K562 (cell line): ENCODE measurements around the gene GPT2. TPM values are rescaled to one million over a fixed set of nuclear protein-coding genes. Genes with fewer than 3 reads are reported as not detected.

Source experiments
- ARHGAP35 ChIP-seq: fragments of 450-650 bp; IDR thresholded peaks from 2 replicates; pipeline ENCODE4 v1.6.1; 2018; ENCODE audit not compliant: partially characterized antibody
- CSDE1 ChIP-seq, 2 experiments: fragments of 450-650 bp; IDR thresholded peaks; 2 replicates each; pipeline ENCODE4 v1.6.1; 2016; ENCODE audit warnings: mild to moderate bottlenecking in 1 of 2
- FOXA3 ChIP-seq, 2 experiments: fragments of 450-650 bp in 1 of 2; sonication (generic) in 1 of 2; formaldehyde crosslinking; IDR thresholded peaks in 1 of 2; conservative IDR thresholded peaks in 1 of 2; 2 replicates each; pipeline versions ENCODE4 v1.4.0 to v1.8.0; 2020 to 2022; ENCODE audit warnings: mild to moderate bottlenecking in 2 of 2, missing genetic modification reagents in 1 of 2
- IFI16 ChIP-seq: fragments of 250-450 bp; sonication (Bioruptor Pico); IDR thresholded peaks from 2 replicates; pipeline ENCODE4 v2.1.2; 2022; ENCODE audit warnings: mild to moderate bottlenecking, inconsistent platforms
- LEF1 ChIP-seq: fragments of 450-650 bp; IDR thresholded peaks from 2 replicates; pipeline ENCODE4 v1.6.1; 2016; ENCODE audit warnings: mild to moderate bottlenecking
- NCOA4 ChIP-seq: fragments of 450-650 bp; IDR thresholded peaks from 2 replicates; pipeline ENCODE4 v1.6.1; 2018; ENCODE audit warnings: mild to moderate bottlenecking; ENCODE audit not compliant: partially characterized antibody
- polyA plus RNA-seq, 8 experiments: library from polyadenylated mRNA; depleted of rRNA in 4 of 8; stranded (reverse) in 5 of 8; unstranded in 3 of 8; fragments of >200 nt; fragmentation: Nextera tagmentation in 2 of 8; fragmentation: Illumina TruSeq in 1 of 8; extraction: Ambion mirVana in 2 of 8; extraction: Trizol in 1 of 8; gene quantifications; 2 replicates each; pipeline versions ENCODE4 v1.2.1 to v1.2.3, GENCODE V29; 2011 to 2014; ENCODE audit warnings: inconsistent platforms in 1 of 8, missing spikeins in 1 of 8
- total RNA-seq, 7 experiments: library from RNA; depleted of rRNA in 6 of 7; stranded (reverse); fragments of >200 nt in 6 of 7; fragmentation: Illumina TruSeq in 2 of 7; extraction: Trizol in 2 of 7; gene quantifications; 2 replicates each; pipeline versions ENCODE4 v1.2.1 to v1.2.3, GENCODE V29; 2011 to 2021; ENCODE audit warnings: low replicate concordance in 1 of 7
- TF ChIP-seq, protein P1 (sequence below): sonication (generic); formaldehyde crosslinking; IDR thresholded peaks from 2 replicates; pipeline ENCODE4 v1.8.0; 2023; ENCODE audit warnings: mild to moderate bottlenecking, missing genetic modification reagents
- TF ChIP-seq, protein P2 (sequence below): fragments of 250-450 bp; sonication (Bioruptor Pico); IDR thresholded peaks from 2 replicates; pipeline ENCODE4 v1.8.0; 2021; ENCODE audit warnings: borderline replicate concordance, mild to moderate bottlenecking, moderate library complexity; ENCODE audit not compliant: poor library complexity, severe bottlenecking
- TF ChIP-seq, protein P3 (sequence below): sonication (generic); formaldehyde crosslinking; IDR thresholded peaks from 2 replicates; pipeline ENCODE4 v1.4.0; 2020; ENCODE audit warnings: mild to moderate bottlenecking, missing genetic modification reagents
- TF ChIP-seq, protein P4 (sequence below), 2 experiments: fragments of 450-650 bp; IDR thresholded peaks; 2 replicates each; pipeline ENCODE4 v1.6.1; 2016; ENCODE audit warnings: mild to moderate bottlenecking in 2 of 2, borderline replicate concordance in 1 of 2, low read depth in 1 of 2, moderate library complexity in 1 of 2

Gene GPT2
- total and polyA plus RNA-seq, 9 of the 15 experiments (the other 6 are each of a cell fraction or from before 2014, with no cell fraction given), result 0.79 to 14.4 (median 5.8) TPM

DNA sequence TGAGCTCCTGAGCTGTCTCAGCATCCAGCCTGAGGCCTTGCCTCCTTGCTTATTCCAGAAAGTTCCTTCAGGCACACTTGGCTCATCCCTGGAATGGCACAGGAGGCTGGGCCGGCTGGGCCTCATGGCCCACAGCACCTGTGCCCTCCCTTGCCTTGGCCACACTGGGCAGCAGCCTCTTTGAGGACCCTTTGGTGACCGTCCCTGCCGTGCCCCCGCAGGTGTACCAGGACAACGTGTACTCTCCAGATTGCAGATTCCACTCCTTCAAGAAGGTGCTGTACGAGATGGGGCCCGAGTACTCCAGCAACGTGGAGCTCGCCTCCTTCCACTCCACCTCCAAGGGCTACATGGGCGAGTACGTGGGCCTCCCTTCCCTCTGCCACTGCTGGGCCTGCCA, 34.2 kb downstream of the GPT2 start (continued):
- TF ChIP-seq, protein P1, sequence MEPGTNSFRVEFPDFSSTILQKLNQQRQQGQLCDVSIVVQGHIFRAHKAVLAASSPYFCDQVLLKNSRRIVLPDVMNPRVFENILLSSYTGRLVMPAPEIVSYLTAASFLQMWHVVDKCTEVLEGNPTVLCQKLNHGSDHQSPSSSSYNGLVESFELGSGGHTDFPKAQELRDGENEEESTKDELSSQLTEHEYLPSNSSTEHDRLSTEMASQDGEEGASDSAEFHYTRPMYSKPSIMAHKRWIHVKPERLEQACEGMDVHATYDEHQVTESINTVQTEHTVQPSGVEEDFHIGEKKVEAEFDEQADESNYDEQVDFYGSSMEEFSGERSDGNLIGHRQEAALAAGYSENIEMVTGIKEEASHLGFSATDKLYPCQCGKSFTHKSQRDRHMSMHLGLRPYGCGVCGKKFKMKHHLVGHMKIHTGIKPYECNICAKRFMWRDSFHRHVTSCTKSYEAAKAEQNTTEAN (CRISPR knock-in tag), result no peak
- no peak for TF ChIP-seq FOXA3 (CRISPR knock-in tag; conservative IDR thresholded peaks at IDR 0.05 in 1 of 2, IDR thresholded peaks at IDR 0.05 in 1 of 2)
- TF ChIP-seq, protein P2, sequence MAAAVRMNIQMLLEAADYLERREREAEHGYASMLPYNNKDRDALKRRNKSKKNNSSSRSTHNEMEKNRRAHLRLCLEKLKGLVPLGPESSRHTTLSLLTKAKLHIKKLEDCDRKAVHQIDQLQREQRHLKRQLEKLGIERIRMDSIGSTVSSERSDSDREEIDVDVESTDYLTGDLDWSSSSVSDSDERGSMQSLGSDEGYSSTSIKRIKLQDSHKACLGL (CRISPR knock-in tag), result no peak
- no peak for TF ChIP-seq IFI16
- TF ChIP-seq NCOA4, result no peak
- no peak for TF ChIP-seq LEF1
- no peak for TF ChIP-seq ARHGAP35
- TF ChIP-seq, protein P3, sequence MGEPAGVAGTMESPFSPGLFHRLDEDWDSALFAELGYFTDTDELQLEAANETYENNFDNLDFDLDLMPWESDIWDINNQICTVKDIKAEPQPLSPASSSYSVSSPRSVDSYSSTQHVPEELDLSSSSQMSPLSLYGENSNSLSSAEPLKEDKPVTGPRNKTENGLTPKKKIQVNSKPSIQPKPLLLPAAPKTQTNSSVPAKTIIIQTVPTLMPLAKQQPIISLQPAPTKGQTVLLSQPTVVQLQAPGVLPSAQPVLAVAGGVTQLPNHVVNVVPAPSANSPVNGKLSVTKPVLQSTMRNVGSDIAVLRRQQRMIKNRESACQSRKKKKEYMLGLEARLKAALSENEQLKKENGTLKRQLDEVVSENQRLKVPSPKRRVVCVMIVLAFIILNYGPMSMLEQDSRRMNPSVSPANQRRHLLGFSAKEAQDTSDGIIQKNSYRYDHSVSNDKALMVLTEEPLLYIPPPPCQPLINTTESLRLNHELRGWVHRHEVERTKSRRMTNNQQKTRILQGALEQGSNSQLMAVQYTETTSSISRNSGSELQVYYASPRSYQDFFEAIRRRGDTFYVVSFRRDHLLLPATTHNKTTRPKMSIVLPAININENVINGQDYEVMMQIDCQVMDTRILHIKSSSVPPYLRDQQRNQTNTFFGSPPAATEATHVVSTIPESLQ, result no peak
- TF ChIP-seq, protein P4, sequence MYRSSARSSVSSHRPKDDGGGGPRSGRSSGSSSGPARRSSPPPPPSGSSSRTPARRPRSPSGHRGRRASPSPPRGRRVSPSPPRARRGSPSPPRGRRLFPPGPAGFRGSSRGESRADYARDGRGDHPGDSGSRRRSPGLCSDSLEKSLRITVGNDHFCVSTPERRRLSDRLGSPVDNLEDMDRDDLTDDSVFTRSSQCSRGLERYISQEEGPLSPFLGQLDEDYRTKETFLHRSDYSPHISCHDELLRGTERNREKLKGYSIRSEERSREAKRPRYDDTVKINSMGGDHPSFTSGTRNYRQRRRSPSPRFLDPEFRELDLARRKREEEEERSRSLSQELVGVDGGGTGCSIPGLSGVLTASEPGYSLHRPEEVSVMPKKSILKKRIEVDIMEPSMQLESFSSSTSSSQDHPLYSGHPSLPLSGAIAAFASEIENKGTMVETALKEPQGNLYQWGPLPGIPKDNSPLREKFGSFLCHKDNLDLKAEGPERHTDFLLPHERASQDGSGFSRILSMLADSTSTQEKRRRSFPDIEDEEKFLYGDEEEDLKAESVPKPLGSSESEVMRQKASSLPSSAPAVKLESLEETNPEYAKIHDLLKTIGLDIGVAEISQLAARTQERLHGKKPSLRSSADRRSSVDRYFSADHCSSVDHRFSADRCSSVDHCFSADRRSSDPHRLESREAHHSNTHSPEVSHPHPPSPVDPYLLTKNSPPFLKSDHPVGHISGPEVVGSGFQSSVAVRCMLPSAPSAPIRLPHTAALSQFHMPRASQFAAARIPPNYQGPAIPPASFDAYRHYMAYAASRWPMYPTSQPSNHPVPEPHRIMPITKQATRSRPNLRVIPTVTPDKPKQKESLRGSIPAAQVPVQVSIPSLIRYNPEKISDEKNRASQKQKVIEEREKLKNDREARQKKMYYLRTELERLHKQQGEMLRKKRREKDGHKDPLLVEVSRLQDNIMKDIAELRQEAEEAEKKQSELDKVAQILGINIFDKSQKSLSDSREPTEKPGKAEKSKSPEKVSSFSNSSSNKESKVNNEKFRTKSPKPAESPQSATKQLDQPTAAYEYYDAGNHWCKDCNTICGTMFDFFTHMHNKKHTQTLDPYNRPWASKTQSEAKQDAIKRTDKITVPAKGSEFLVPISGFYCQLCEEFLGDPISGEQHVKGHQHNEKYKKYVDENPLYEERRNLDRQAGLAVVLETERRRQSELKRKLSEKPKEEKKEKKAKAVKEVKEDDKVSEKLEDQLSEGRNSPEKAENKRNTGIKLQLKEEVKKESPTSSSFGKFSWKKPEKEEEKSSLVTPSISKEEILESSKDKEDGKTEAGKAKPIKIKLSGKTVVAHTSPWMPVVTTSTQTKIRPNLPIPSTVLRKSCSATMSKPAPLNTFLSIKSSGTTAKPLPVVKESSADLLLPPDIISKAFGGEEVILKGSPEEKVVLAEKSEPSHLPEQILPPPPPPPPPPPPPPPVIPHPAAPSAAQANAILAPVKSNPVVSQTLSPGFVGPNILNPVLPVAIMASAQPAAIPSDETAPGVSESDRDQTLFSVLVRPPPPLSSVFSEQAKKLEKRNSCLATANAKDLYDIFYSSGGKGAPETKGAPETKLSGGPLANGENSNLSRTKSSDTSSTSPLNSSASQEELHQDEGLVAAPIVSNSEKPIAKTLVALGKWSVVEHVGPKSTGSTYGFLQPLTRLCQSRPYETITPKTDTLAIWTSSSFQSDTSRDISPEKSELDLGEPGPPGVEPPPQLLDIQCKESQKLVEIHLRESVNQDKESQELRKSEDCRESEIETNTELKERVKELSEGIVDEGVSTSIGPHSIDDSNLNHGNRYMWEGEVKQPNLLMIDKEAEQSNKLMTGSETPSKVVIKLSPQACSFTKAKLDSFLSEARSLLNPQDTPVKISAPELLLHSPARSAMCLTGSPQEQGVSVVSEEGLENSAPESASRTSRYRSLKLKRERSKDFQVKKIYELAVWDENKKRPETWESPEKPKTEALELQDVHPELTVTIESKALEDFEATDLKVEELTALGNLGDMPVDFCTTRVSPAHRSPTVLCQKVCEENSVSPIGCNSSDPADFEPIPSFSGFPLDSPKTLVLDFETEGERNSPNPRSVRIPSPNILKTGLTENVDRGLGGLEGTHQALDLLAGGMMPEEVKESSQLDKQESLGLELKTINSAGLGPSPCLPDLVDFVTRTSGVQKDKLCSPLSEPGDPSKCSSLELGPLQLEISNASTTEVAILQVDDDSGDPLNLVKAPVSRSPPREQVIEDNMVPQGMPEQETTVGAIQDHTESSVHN (IDR thresholded peaks at IDR 0.05; ENCODE audit: borderline replicate concordance in 1 of 2, low read depth in 1 of 2), result no peak
- TF ChIP-seq CSDE1 (IDR thresholded peaks at IDR 0.05), result no peak
